DMS 273 (cell line): ENCODE measurements around the gene SORBS1.
A peak's percentile ranks its signal among the peaks of the same experiment; 100 is the strongest.

Source experiments
- DNase-seq: peaks from one replicate; lab custom pipeline; 2025; ENCODE audit not compliant: unreplicated experiment; lab: John Stamatoyannopoulos, UW

SORBS1 gene

DNA sequence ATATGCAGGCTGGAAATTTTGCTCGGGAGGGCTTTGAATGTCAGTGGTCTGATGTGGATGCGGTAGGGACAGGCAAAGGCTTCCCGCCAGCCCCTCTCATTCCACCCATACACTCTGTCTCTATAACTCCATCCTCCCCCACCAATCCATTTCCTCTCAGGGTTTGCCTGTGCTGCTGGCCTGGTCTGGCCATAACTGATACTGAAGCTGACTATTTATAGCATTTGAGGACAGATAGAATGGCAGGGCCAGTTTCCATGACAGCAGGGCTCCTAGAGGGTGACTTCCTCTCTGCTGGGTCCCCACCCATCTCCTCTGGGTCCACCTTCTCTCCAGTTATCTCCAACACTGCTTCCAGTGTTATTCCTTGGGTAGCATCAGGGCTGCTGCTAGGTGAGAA is 263.8 kb downstream of the SORBS1 start:
- no peak for DNase-seq

DNA sequence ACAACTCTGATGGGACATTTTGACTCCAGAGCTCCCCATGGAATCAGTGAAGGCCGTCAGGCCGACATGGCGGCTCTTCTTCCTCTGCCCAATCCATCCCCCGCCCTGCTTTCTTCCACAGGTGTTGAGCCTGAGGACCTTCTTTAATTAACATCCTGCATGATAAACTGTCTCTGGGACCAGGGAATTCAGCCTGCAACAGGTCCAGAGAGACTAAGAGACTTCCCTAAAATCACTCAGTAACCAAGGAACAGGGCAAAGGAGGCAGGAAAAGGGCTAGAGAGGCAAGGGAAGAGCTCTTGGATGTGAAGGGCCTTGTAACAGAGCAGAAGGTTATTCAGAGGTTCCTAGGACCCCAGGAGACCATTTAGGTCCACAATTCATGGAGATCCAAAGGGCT is 264.4 kb downstream of the SORBS1 start:
- DNase-seq, result no peak

DNA sequence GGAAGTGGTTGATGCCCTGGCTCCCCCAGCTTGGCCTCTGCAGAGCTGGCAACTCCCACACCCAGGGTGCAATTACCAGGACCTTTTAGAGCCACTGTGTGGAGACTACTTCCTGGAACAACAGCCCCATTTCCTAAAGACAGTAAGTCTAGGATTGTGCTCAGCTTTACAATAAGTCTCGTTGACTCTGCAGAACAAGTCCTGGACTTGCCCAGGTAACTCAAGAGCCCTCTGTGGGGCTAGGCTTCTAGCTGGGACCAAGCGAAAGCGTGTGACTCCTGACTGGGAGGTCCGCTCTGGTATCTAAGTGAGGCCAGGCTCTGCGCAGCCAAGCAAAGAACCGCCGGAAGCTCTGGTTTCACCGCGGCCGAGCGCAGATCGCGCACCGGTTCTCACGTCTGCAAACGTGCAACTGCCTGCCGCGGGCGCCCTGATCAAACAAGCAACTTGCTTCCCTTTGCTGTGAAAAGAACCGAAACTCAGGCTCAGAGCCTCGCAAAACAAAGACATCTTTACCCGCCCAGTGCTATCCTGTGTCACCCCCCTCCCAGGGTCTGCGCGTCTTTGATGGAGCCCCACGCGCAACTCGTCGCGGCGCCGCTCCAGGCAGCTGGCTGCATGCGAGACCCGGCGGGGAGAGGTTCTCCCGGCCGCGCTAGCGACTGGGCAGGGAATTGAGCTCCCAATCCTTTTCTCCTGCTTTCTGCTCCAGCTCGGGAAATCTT is 266.0 kb downstream of the SORBS1 start:
- peak; percentile 39 for DNase-seq

DNA sequence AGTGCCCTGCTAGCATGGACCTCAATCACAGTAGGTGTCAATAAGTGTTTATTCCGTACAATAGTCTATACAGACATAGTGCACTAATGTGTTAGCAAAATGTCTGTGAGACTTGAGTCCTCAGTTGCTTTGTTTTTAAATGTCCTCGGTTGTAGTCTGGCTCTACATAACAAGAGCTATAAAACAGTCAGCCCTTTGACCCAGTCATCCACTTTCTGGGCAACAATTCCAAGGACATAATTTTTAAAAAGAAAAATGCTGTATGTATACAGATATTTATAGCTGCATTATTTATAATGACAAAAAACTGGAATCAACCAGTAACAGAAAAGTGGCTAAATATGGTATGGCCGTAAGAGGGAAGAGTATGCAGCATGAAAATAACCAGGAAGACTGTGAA is 267.5 kb downstream of the SORBS1 start:
- no peak for DNase-seq

DNA sequence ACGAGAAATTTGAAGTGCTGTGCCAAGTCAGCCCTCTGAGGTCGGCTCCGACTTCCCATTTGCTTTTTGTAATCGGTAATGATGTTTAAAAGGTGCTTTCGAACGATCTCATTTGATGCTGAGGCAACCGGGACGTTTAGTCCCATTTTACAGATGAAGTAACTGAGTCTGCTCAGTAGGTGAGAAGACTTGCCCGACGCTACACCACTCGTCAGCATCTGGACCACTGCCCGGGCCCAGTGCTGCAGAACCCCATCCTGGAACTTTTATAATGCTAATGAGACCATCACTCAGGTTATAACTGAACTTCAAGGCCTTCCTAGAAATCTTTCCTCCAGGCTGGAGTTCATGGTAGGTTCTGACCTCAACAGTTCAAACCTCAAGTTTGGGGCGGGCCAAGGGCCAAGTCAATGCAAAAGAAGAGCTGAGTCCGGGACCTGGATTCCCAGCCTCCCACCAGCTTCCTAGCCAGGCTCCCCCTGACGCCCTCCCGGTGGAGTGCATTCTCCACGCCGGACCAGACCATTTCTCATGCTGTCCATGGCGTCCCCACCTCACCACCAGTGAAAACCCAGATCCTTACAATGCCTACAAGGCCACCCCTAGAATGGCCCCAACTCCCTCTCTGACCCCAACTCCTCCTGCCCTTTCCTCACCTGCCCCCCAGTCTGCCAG is 269.7 kb downstream of the SORBS1 start:
- DNase-seq, result peak; percentile 12

DNA sequence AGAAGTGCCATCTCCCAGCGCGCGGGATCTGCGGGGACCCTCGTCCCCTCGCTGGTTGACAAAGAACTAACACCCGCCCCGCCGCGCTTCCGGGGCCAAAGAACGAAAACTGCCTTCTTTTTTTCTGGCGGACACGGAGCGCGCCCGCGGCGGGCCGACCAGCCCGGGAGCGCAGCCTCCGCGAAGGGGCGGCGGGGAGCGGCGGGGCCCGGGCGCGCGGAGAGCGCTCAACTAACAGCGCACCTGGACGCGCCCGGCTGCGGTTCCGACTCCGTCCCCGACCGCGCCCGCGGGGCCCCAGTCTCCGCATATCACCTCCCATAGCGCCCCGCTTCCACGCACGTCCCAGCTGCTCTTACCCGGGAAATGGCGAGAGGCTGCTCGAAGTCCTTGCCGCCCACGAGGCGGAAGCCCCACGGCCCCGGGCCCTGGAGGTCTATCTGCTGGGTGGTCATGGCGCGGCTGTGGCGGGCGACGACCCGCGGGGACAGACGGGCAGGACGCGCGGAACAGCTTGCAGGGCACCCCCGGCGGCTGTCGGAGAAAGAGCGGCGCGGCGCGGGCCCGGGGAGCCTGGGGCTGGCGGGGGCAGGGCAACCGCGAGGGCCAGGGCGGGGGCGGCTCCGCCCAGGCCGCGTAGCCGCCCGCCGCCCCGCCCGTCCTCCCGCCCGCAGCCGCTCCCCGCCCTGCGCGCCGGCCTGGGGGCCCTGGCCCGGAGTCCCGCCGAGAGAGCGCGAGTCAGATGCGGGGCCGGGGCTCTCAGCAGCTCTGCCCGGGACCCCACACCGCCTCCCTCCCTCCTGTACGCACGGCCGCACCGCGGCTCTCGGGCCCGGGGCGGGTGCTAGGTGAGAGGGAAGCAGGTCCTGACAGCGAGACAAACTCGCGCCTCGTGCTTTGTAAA is 270.5 kb downstream of the SORBS1 start, which contains the start of gene PDLIM1:
Gene PDLIM1 (minus strand): TSS at position 543 of the 904 bp plus-strand sequence. CDS start 88 bp downstream, at position 455.
- DNase-seq, result peak; percentile 82

DNA sequence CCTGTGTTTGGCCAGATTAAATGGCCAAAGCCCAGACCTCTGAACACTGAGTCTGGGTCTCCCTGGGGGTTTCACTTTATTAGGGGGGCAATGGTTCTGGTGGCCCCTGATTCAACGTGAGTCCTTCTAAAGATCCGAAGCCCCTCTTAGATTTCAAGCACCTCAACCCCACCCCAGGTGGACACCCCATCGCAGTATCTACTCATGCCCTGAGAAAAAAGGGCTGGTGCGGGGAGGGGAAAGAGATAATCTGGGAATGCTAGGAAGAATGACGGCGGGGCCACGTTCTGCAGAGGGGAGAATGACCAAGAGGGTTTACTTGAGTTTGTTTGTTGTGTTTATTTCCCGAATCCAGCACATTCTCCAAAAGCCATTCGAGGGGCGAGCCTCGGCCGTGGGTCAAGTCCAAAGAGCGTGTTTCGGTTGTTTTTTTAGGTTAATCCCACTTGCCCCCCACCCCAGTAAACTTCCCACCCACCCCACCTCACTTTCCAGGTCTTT is 271.2 kb downstream of the SORBS1 start:
- DNase-seq, result peak; percentile 28

DNA sequence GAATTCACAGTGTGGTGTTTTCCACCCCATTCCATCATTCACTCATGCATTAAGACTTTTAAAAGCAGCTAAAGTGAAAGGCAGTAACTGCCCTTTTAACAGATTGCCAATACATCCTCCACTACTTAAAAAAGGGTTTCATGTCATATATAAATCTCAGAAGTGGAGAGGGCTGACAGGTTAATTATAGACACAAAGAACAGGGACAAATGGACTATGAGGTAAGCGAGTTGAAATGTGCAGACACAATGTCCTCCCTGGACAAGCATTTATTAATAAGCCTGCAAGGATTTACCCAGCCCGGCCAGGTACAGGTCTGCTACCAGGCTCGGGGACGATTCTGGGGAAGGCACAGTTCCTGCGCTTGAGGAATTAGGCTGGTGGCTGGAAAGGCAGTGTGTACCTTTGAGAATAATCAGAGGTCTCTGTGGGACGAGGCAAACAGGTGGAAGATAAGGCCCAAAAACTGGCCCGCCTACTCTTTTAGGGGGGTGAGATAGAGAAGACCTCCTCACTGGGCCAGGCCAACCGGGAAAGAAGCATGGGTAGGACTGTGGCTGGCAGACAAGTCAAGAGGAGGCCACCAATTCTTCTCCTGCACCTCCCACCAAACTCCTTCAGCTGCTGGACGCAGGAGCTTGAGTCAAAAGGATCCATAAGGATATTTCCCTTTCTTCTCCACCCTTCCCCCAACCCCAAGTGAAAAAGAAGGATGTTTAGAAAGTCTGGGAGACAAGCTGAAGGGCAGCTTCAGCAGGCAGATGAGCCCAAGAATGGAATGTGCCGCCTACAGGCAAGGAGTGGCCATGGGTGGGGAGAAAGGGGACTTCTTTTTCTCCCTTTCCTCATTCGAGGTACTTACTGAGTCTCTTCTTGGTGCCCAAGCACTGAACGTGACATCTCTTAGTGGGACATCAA is 271.9 kb downstream of the SORBS1 start:
- peak; percentile 12 for DNase-seq

DNA sequence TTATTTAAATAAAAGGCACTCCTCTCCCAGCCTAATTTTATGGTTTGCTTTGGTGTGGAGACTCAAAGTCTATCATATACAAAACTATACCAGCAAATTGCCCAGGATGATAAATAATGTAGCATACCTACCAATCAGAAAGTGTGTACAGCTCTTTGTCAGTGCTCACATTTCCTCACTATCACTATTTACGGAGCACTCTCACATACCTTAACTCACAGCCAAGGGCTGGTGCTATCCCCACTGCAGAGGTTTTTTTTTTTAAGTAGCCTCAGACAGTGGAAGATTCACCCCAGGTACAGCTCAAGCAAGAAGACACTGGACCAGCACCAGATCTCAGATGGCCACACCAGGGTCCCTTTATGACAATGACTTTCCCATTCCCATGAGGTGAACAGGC is 272.9 kb downstream of the SORBS1 start:
- no peak for DNase-seq

DNA sequence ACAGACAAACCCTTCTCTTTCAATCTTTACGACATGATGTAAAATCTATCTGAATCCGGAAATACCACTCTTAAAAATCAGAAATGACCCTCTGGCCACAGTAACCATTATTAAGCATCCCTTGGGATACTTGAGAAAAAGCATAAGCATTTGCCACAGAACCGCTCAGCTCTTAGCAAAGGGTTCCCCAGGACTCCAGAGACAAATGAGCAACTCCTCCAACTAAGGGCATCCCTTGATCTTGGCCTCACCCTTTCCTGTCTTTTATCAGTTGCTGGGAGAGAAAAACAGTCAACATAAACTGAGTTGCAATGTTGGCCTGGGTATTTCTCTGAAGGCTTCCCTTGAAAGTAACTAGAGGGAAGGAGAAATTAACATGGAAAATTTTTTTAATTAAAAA is 273.9 kb downstream of the SORBS1 start:
- DNase-seq, result no peak

DNA sequence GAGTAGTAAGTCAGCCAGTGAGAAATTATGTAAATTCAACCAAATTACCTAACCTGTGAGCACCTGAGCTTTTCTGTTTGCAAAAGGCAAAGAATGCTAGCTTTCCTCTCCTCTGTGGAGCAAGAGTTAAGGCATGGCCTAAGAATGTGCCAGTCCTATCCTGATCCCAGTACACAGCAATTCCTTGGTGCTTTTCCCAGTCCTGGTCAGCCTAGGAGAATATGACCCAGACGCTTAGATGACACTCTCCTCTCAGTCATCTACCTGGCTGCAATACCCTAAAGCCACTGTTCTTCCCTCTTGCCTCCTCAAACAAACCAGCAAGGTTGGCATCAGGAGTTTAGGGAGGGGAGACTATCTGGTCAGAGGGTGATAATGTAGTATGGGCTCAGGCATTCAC is 274.5 kb downstream of the SORBS1 start:
- DNase-seq, result no peak

DNA sequence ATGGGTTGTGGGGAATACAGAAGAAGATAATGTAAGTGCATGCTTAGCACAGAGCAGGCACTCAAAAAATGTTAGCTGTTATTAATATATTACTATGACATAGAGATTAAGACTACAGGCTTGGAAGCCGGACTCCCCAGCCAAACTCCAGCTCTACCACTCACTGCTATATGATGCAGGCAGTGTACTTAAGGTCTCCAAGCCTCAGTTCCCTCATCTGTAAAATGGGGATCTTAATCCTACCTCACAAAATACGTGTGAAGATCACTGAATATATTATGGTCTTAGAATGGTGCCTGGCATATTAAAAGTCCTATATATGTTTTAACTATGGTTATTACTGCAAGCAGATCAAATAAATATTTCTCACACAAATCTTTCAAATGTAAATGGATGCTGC is 275.6 kb downstream of the SORBS1 start:
- no peak for DNase-seq

DNA sequence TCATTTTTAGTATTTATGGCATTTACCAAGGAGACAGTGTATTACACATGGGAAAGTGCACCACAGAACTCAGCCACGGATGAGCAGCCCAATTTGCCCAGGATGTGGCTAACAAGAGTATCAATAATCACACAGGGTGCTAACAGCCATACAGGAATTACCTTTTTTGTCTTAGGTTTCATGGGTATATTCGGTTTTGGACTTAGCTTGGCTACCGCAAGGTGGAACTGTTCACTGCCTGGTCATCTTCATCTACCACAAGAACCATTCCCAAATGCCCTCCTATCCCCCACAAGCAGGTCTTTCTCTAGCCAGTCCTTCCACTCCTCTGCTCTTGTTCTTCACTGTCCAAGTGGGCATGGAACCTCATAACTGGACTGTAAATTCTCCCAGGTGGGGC is 276.4 kb downstream of the SORBS1 start:
- DNase-seq, result no peak

DNA sequence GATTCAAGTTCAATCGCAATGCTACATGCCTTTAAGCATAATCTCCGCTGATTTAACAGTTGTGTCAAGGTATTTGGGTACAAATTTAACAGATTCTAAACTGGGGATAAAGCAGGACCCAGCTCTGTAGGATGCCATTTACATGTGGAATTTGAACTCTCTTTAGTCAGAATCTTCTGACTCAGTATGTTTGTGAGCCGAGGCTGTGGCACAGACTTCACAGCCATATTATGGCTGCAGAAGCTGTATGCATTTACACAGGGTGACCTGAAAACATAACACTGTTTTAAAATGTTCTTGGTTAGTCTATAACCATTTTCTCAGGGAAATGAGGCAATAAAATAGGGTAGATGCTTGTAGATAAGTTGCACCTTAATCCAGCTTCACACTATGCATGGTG is 279.1 kb downstream of the SORBS1 start:
- no peak for DNase-seq

DNA sequence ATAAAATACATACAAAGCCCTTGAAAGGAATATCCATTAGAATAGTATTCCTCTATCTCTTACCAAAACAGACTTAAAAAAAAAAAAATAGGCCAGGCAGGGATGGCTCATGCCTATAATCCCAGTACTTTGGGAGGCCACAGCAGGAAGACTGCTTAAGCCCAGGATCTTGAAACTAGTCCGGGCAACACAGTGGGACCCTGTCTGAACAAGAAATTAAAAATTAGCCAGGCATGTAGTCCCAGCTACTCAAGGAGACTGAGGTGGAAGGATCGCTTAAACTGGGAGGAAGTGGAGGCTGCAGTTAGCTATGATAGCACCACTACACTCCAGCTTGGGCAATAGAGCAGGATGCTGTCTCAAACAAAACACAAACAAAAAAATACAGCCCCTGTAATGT is 280.0 kb downstream of the SORBS1 start:
- no peak for DNase-seq

DNA sequence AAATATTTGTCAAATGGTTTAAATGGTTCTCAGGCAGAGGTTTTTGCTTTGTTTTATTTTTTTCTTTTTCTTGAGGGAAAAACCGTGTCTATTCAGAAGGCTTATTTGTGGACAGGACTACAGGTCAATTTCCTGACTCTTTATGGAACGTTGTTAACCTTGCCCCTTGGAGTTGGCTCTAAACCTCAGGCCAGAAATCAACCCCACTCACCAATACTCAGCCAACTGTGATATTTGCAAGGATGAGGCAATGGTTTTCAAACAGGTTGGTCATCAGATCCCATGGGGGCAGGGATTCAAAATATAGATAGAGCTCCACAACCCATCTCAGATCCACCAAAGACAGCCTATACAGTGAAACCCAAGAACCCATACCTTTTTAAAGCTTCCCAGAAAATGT is 280.5 kb downstream of the SORBS1 start:
- no peak for DNase-seq

DNA sequence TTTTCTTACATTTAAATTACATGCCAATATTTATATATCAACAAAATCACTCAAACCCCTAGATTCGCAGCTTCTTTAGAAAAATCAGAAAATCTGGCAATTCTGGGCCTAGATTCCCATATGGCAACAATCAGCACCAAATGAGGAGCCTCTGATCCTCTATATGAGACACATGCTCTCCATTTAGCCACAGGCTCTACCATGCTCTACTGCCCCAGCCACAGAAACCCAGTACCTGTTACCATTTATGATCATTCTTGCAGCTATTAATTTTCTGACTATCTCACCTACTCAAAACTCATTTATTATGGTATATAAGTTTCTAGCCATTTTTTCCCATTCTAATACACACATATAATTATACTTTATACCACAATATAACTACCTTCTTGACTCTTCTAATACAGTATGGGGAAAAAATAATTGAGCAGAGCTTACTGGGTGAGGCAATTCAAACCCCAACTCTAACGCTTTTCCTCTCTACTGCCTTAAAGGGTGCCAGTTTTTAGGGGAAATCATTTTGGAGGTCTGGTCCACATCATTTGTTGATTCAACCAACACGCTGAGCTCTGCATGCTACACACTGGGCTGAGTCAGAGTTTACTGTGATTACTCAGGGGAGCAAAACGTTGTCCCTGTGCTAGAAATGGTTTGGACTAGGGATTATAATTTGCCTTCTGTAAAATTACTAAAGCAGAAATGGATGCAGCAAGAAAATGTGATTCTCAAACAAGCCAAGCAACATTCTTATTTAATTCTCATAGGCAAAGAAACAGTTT is 281.9 kb downstream of the SORBS1 start:
- no peak for DNase-seq

DNA sequence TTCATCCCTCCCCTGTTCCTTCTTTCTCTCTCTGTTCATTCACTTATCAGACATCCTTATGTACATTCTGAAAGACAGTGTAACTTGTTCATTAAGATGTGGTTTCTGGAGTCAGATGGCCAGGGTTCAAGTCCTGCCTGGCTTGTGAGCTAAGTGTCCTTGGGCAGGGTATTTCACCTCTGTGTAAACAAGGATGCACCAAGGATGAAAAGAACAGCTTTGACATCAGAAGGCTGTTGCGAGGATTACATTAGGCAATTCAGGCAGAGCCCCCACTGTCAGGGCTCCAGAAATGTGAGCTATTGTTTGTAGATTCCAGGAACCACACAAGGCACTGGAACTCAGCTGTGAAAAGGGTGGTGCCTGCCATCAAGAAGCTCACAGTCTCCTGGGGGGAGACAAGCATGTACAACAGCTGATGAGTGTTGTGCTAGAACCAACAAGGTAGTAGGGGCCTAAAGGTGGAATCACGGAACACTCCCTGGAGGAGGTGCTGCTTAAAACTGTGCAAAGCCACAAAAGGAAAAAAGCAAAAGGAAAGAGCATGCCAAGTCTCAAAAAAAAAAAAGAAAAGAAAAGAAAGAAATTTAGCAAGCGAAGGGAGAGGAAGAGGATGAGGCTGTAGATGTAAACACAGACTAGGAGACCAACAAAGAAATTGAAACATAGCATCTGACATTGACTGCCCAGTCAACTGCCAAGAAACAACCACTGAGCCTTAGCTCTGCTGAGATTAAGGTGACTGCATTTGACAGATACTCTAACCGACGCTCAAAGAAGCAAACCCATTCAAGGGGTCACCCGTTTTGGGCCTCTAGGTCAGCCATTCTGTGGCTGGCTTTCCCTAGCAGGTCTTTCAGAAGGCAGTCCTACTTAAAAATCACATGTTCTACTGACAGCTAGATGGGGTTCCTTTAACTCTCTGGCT is 282.8 kb downstream of the SORBS1 start:
- DNase-seq, result no peak

DNA sequence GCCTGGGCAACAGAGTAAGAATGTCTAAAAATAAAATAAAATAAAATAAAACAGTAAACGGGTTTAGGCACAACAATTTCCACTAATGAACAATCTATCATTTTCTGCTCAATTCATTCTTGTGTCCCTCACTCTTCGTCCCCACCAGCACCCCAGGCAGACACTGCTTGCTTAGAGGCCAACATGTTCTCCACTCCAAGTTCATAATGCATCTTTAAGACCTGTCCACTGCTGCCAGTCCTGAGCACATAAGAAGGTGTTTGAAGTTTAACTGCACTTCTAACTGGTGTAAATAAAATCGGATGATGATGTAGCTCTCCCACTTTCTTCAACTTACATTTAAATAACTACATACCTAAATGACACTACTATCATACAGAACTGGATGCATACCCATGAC is 283.6 kb downstream of the SORBS1 start:
- no peak for DNase-seq
